AG04450 (cell line): Measurements from ENCODE around the gene SNRNP35. TPM values are rescaled to one million over a fixed set of nuclear protein-coding genes. Genes with fewer than 3 reads are reported as not detected.
"Not testable (repeated sequence)": the region's sequence is repeated elsewhere in the genome, so short reads cannot be mapped to it uniquely, and the experiment has no call there.

Experiments
- CTCF ChIA-PET: fragments of 300-600, 350-600 bp; formaldehyde crosslinking; extraction: SDS; loops from one replicate; lab custom pipeline; 2022; ENCODE audit warnings: antibody characterized with exemption, inconsistent platforms; lab: Charles Lee
- POLR2A ChIA-PET: fragments of 350-600 bp; formaldehyde crosslinking; extraction: SDS; loops from one replicate; lab custom pipeline; 2021; ENCODE audit warnings: antibody characterized with exemption, inconsistent platforms; lab: Yijun Ruan, JAX
- DNase-seq: peaks from one replicate; pipeline ENCODE4 v3.0.0-alpha.2; 2011; ENCODE audit warnings: low read depth, low spot score
- H3K27ac ChIP-seq: one replicate; pipeline ENCODE4 v1.5.1; 2012; ENCODE audit warnings: low read depth, low read length, control low read depth
- H3K27me3 ChIP-seq: one replicate; pipeline ENCODE4 v1.6.0; 2012; ENCODE audit warnings: low read length; ENCODE audit not compliant: control insufficient read depth, insufficient read depth
- H3K4me3 ChIP-seq: 2 replicates; pipeline ENCODE4 v1.5.1; 2011; ENCODE audit warnings: mild to moderate bottlenecking, low read depth, low read length, control low read depth
- H3K9me3 ChIP-seq: 2 replicates; pipeline ENCODE4 v1.5.1; 2012; ENCODE audit warnings: low read length; ENCODE audit not compliant: control insufficient read depth, insufficient read depth
- CTCF ChIP-seq: IDR thresholded peaks from 2 replicates; pipeline ENCODE4 v1.5.1; 2011; ENCODE audit warnings: low read depth, low read length, control low read depth, inconsistent platforms
- polyA plus RNA-seq: library from polyadenylated mRNA; depleted of rRNA; stranded (reverse); fragments of >200 nt; gene quantifications from 2 replicates; pipeline ENCODE4 v1.2.3, GENCODE V29; 2011

The SNRNP35 gene
- polyA plus RNA-seq, 1 experiment = 13.0 TPM

DNA sequence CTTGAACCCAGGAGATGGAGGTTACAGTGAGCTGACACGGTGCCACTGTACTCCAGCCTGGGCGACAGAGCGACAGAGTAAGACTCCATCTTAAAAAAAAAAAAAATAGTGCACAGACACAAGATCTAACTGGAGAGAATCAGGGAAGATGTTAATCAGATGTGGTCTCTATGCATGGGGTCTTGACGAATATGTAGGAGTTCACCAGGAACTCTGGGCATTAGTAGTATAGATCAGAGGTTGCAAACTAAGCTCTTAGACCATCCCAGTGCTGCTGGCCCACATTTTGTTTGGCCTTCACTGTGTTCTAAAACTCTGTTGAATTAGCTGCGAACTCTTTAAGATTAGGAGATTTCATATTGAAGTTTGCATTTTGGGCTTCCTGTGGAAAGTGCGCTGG lies 31.6 kb downstream of the SNRNP35 start:
- DNase-seq = no peak
- ChIA-PET POLR2A (no interaction called here), CTCF (no interaction called here)
- Histone ChIP-seq H3K4me3 (no peak overlapping the region), H3K27ac (no peak overlapping the region), H3K9me3 (no peaks in the 10 kb centered on the region; the same call in 1 of the 2 replicates), H3K27me3 (no peaks in the 10 kb centered on the region)
- no peak for TF ChIP-seq CTCF

GRCh38 chr12:123490089-123490488 lies 32.1 kb downstream of the SNRNP35 start:
- Histone ChIP-seq H3K9me3 (no peaks in the 10 kb centered on the region; the same call in 1 of the 2 replicates), H3K4me3 (no peak overlapping the region), H3K27me3 (no peaks in the 10 kb centered on the region), H3K27ac (no peak overlapping the region)
- no peak for DNase-seq
- ChIA-PET CTCF (no interaction called here), POLR2A (no interaction called here)
- TF ChIP-seq CTCF = no peak

DNA sequence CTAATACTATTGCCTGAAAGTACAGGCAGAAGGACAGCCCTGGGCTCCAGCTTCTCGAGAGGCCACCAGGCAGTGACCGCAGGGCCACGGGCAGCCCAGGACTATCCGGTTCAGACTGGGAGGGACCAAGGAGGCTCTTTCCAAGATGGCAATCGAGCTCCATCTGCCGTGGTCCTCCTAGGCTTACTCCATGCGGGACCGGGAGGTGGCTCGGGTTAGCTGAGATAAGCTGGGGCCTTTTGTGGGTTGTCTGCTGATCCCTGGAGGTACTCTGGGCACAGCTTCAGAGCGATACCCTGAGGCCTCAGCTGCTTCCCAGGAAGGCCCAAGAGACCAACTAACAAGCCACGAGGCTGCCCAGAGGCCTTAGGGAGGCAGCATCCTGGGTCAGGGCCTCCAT lies 33.1 kb downstream of the SNRNP35 start:
- POLR2A ChIA-PET = no interaction called here
- no peak overlapping the region for H3K4me3 ChIP-seq
- CTCF ChIA-PET = no interaction called here
- TF ChIP-seq CTCF = no peak
- H3K27ac ChIP-seq = no peak overlapping the region
- H3K27me3 ChIP-seq = no peaks in the 10 kb centered on the region
- no peak for DNase-seq
- no peaks in the 10 kb centered on the region; the same call in 1 of the 2 replicates for H3K9me3 ChIP-seq

- TF ChIP-seq CTCF = no peak
- H3K27me3 ChIP-seq = no peaks in the 10 kb centered on the region
- H3K4me3 ChIP-seq = no peak overlapping the region
- POLR2A ChIA-PET = interaction anchor here (0.6 kb wide), 1 partner anchor 144 kb away, joined by 3 read pairs; no protein-coding TSS in a partner anchor
- no peak for DNase-seq
- CTCF ChIA-PET = no interaction called here
- H3K9me3 ChIP-seq = no peaks in the 10 kb centered on the region; the same call in 1 of the 2 replicates
- H3K27ac ChIP-seq = no peak overlapping the region
Observed at GRCh38 chr12:123491481-123491880, 33.5 kb downstream of the SNRNP35 start.

DNA sequence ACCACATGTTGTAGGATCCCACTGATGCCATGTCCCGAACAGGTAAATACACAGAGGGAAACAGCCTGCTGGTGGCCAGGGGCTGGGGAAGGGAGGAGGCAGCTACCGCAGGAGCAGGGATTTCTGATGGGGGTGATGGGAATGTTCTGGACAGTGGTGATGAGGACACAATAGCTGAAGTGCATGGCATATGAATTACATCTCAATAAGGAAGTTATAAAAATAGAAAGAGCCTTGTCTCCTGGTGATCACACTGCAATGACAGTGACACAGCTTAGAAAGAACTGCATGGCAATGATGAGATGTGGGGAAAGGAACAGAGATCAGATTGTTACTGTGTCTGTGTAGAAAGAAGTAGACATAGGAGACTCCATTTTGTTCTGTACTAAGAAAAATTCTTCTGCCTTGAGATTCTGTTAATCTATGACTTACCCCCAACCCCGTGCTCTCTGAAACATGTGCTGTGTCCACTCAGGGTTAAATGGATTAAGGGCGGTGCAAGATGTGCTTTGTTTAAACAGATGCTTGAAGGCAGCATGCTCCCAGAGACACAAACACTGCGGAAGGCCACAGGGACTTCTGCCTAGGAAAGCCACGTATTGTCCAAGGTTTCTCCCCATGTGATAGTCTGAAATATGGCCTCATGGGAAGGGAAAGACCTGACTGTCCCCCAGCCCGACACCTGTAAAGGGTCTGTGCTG lies 34.5 kb downstream of the SNRNP35 start:
- CTCF ChIA-PET, DNase-seq, H3K9me3 ChIP-seq, H3K27ac ChIP-seq, H3K4me3 ChIP-seq, H3K27me3 ChIP-seq: not testable (repeated sequence)
- POLR2A ChIA-PET = interaction anchor here (0.6 kb wide), 1 partner anchor 145 kb away, joined by 3 read pairs; no protein-coding TSS in a partner anchor
